MM.1S (cell line): ENCODE data around the gene TRIM73.
"Not testable (repeated sequence)": the region's sequence is repeated elsewhere in the genome, so short reads cannot be mapped to it uniquely, and the experiment has no call there.

Source experiments
- CTCF ChIP-seq: fragments of 300-600 bp; sonication (generic); IDR thresholded peaks from 2 replicates; pipeline ENCODE4 v1.5.1; 2016; ENCODE audit warnings: antibody characterized with exemption, low read length, mixed read lengths
- EZH2 ChIP-seq: fragments of 300-600 bp; sonication (generic); optimal IDR thresholded peaks from 2 replicates; pipeline ENCODE3; 2017; ENCODE audit warnings: low read depth, mild to moderate bottlenecking, antibody characterized with exemption, low read length, mixed read lengths
- EZH2phosphoT487 ChIP-seq: fragments of 300-600 bp; sonication (generic); IDR thresholded peaks from 2 replicates; pipeline ENCODE4 v1.6.1; 2018; ENCODE audit warnings: antibody characterized with exemption, low read length

- not testable (repeated sequence) for TF ChIP-seq CTCF, EZH2, EZH2phosphoT487
These were observed 3.6 kb downstream of the TRIM73 start for GRCh38 chr7:75398771-75399700.
